Upper lobe of right lung (tissue), 1 donor: ENCODE measurements around the gene PSORS1C2. TPM values are rescaled to one million over a fixed set of nuclear protein-coding genes. Genes with fewer than 3 reads are reported as not detected.

Experiments used
- ATAC-seq: fragments of 200-7000 bp; cut with Tn5 transposase; one replicate; pipeline ENCODE4 v1.9.1; 2020; ENCODE audit warnings: mild to moderate bottlenecking, moderate library complexity
- DNase-seq: peaks from one replicate; pipeline ENCODE4 v3.0.0-alpha.2; 2020
- H3K27ac ChIP-seq: fragments of 200-600 bp; one replicate; pipeline ENCODE4 v1.8.0; 2022
- H3K27me3 ChIP-seq: fragments of 200-600 bp; one replicate; pipeline ENCODE4 v1.8.0; 2022; ENCODE audit warnings: mild to moderate bottlenecking
- H3K36me3 ChIP-seq: fragments of 200-600 bp; one replicate; pipeline ENCODE4 v1.8.0; 2022
- H3K4me1 ChIP-seq: fragments of 200-600 bp; one replicate; pipeline ENCODE4 v1.8.0; 2022
- H3K4me3 ChIP-seq: fragments of 200-600 bp; one replicate; pipeline ENCODE4 v1.8.0; 2022; ENCODE audit warnings: mild to moderate bottlenecking
- H3K9me3 ChIP-seq: fragments of 200-600 bp; one replicate; pipeline ENCODE4 v1.8.0; 2022
- intact Hi-C: fragments of 100-400 bp; cut with DNase I; formaldehyde crosslinking; loops from one replicate; pipeline ENCODE4 v1.11.0; 2022
- total RNA-seq: library from RNA; stranded (reverse); fragmentation: NEBNext Ultra II Directional; extraction: Animal tissue kit (Norgen Biotek cat#: 25700); gene quantifications from one replicate; pipeline ENCODE4 v1.2.1, GENCODE V29; 2021
- TF ChIP-seq, protein P1 (sequence below): fragments of 200-600 bp; IDR thresholded peaks from one replicate; pipeline ENCODE4 v1.8.0; 2022; ENCODE audit warnings: antibody characterized with exemption
- donor health status: DM: no; HTN: yes; CAD: no; lungs with severe emphysema.

Gene PSORS1C2
- total RNA-seq, 1 donor from 2014 or later = not detected

DNA sequence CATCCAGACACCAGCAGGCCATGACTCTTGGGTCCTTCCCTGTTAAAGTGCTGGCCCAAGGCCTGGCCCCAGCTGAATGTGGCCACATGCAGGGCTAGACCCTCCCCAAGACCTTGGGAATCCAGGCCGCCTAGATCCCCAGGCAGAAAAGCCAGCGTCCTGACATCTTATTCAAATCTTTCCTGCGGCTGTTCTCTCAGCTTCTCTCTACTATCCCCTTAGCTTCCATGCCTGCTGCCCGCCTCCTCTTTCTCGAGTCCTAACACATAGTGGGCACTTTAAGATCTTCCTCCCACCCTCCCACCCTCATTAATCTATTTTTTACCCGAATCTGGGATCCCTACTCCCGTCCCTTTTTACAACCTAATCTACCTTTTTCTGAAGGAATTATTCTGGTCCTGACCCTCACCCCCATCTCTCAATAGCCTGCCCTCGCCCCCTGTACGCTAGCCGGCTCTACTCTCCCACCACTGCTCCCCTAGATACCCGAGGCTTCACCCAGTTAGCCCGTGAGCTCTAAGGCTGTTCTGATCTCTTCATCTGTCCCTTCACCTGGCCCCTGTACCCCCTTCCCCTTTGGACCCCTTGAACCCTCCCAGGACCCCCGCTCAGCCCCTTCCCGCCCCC is 18.8 kb upstream of the PSORS1C2 start, which contains the start of gene CCHCR1:
Gene CCHCR1, minus strand, starts transcription at position 290 of the 627 bp plus-strand sequence. Its CDS starts 202 bp downstream, at position 88.
- intact Hi-C loops = no loop called here
- TF ChIP-seq, protein P1, sequence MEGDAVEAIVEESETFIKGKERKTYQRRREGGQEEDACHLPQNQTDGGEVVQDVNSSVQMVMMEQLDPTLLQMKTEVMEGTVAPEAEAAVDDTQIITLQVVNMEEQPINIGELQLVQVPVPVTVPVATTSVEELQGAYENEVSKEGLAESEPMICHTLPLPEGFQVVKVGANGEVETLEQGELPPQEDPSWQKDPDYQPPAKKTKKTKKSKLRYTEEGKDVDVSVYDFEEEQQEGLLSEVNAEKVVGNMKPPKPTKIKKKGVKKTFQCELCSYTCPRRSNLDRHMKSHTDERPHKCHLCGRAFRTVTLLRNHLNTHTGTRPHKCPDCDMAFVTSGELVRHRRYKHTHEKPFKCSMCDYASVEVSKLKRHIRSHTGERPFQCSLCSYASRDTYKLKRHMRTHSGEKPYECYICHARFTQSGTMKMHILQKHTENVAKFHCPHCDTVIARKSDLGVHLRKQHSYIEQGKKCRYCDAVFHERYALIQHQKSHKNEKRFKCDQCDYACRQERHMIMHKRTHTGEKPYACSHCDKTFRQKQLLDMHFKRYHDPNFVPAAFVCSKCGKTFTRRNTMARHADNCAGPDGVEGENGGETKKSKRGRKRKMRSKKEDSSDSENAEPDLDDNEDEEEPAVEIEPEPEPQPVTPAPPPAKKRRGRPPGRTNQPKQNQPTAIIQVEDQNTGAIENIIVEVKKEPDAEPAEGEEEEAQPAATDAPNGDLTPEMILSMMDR = no peak
- Histone ChIP-seq H3K27ac (peak within 1 kb of the TSS; percentile 47), H3K27me3 (no peaks in the 10 kb centered on the region), H3K36me3 (no peaks in the 10 kb centered on the region), H3K4me3 (peak within 1 kb of the TSS; percentile 70), H3K9me3 (no peaks in the 10 kb centered on the region), H3K4me1 (peaks cover 11% of the 10 kb centered on the region)
- ATAC-seq (no peak), DNase-seq (no peak)

DNA sequence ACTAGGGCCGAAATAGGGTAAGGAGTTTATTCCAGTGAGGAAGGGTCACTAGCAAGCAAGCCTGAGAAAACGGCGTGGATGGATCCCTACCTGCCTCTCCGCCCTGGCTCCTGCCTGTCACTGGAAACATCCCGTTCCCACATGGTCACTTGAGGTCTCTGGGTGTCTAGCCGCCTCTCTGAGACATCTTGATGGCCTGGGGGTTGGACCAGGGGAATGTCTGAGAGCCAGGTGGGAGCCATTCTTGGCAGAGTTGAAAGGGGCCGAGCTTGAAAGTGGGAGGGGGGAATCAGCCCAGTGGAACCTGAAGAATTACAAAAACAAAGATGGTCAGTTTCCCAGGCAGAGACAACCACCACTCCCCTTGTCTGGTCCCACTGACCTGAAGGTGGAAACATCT is 17.8 kb upstream of the PSORS1C2 start:
- no peaks in the 10 kb centered on the region for H3K36me3 ChIP-seq
- DNase-seq (no peak), ATAC-seq (no peak)
- no peaks in the 10 kb centered on the region for H3K27me3 ChIP-seq
- intact Hi-C loops = no loop called here
- H3K4me1 ChIP-seq = peaks cover 11% of the 10 kb centered on the region
- H3K27ac ChIP-seq = no peak overlapping the region
- no peaks in the 10 kb centered on the region for H3K9me3 ChIP-seq
- no peak overlapping the region for H3K4me3 ChIP-seq
- TF ChIP-seq, protein P1 = no peak

DNA sequence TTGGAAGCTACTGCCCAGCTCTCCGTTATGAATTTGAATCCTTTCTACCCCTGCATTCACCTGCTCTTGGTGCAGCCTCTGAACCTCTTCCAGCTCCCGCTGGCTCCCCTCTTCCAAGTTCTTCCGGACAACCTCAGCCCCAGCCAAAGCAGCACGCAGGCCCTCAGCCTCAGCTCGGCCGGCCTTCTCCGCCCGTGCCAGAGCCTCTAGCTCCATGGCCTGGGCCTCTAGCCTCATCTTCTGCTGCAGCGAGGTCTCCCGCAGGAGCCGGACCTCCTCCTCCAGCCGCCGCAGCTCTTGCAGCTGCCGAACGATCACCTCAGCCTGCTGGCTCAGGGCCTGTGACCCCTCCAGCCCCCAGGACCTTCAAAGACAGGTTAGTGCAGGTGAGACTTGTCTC is 15.6 kb upstream of the PSORS1C2 start:
- ATAC-seq (no peak), DNase-seq (no peak)
- Histone ChIP-seq H3K4me3 (no peak overlapping the region), H3K36me3 (peaks cover 10% of the 10 kb centered on the region), H3K27me3 (no peaks in the 10 kb centered on the region), H3K4me1 (peaks cover 11% of the 10 kb centered on the region), H3K9me3 (no peaks in the 10 kb centered on the region), H3K27ac (no peak overlapping the region)
- TF ChIP-seq, protein P1 = no peak
- intact Hi-C loops = no loop called here

DNA sequence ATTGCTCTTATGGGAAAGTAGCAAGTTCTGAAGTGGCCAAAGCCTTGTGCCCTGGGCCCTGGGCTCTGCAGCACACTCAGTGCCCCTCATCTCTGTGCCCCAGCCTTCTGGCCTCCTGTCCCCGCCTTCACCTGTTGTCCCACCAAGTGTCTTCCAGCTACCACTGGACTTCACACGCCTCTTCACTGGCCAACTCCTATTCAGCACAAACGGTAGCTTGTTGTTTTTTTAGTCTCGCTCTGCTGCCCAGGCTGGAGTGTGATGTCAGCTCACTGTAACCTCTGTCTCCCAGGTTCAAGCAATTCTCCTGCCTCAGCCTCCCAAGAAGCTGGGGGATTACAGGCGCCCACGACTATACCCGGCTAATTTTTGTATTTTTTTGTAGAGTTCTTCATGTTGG is 13.9 kb upstream of the PSORS1C2 start:
- no peak overlapping the region for H3K27ac ChIP-seq
- intact Hi-C loops = no loop called here
- no peak overlapping the region for H3K4me3 ChIP-seq
- peaks cover 10% of the 10 kb centered on the region for H3K36me3 ChIP-seq
- H3K4me1 ChIP-seq = peaks cover 5% of the 10 kb centered on the region
- DNase-seq (no peak), ATAC-seq (no peak)
- no peaks in the 10 kb centered on the region for H3K27me3 ChIP-seq
- no peaks in the 10 kb centered on the region for H3K9me3 ChIP-seq
- TF ChIP-seq, protein P1 = no peak

DNA sequence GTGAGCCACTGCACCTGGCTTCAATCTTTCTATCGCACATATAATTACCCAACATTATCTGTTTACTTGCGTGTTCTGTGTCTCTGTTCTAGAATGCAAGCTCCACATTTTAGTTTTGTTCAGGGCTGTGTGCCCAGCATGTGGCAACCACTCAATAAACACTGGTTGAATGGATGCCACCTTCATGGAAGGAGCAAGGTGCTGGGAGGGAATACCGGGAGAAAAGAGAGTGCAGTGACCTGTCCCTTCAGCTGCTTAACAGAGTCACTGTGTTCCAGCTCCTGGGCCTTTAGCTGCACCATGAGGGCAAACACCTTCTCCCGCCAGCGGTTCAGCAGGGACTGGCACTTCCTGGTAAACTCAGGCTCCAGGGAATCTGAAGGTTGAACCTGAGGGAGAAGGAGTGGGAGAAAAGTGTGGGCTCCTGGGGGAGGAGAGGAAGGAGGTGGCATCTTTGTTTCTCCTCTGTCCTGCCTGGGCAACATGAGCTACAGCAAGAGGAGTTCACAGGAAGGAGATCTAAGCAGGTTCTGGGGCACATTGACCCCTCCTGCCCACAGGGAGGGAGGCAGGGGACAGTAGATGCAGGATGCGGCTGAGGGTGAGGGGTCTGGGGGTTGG is 11.1 kb upstream of the PSORS1C2 start:
- ATAC-seq (no peak), DNase-seq (no peak)
- peaks cover 10% of the 10 kb centered on the region for H3K36me3 ChIP-seq
- H3K4me3 ChIP-seq = no peak overlapping the region
- H3K27me3 ChIP-seq = no peaks in the 10 kb centered on the region
- H3K27ac ChIP-seq = no peak overlapping the region
- no peaks in the 10 kb centered on the region for H3K9me3 ChIP-seq
- TF ChIP-seq, protein P1 = no peak
- H3K4me1 ChIP-seq = no peaks in the 10 kb centered on the region
- intact Hi-C loops = no loop called here
